Activated CD8-positive, alpha-beta memory T cell treated with anti-CD3 and anti-CD28 coated beads, Interleukin-2, amount 50 U/mL, for 48 hours (primary cell): Measurements from ENCODE around the gene ADGRV1.
A peak's percentile ranks its signal among the peaks of the same experiment; 100 is the strongest.

Source experiments
- DNase-seq: peaks from one replicate; pipeline ENCODE4 v3.0.0-alpha.2; 2020

ADGRV1 gene

GRCh38 chr5:90558344-90559192 lies at the start of gene ADGRV1:
Gene ADGRV1, plus strand, starts transcription at chr5:90558797. Its CDS starts 99 bp downstream, at chr5:90558896.
- DNase-seq = peak; percentile 52

GRCh38 chr5:90510438-90510837 lies 48.2 kb upstream of the ADGRV1 start:
- no peak for DNase-seq

DNA sequence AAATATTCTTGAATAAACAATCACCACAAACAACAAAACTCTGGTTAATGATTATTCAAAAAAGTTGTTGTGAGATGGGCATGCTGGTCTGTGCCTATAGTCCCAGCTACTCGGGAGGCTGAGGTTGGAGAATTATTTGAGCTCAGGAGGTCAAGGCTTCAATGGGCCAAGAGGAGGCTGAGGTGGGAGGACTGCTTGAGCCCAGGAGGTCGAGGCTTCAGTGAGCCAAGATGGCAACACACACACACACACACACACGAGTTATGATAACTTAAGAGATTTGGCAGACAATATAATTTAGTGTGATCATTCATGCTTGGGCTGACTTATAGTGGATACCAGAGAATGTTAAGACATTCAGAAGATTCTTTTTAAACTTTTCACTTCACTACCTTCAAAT lies 44.1 kb upstream of the ADGRV1 start:
- DNase-seq = no peak

- DNase-seq = no peak
Observed at GRCh38 chr5:90518661-90519060, 39.9 kb upstream of the ADGRV1 start.

- DNase-seq = no peak
Observed at GRCh38 chr5:90519081-90519480, 39.5 kb upstream of the ADGRV1 start.

GRCh38 chr5:90528601-90529193 lies 29.9 kb upstream of the ADGRV1 start:
- peak; percentile 48 for DNase-seq

- peak; percentile 95 for DNase-seq
Observed at GRCh38 chr5:90529194-90529938, 29.2 kb upstream of the ADGRV1 start, which contains the start of gene LYSMD3. Gene LYSMD3, minus strand, starts transcription at chr5:90529584. Its CDS starts 4,295 bp downstream, at chr5:90525289.

DNA sequence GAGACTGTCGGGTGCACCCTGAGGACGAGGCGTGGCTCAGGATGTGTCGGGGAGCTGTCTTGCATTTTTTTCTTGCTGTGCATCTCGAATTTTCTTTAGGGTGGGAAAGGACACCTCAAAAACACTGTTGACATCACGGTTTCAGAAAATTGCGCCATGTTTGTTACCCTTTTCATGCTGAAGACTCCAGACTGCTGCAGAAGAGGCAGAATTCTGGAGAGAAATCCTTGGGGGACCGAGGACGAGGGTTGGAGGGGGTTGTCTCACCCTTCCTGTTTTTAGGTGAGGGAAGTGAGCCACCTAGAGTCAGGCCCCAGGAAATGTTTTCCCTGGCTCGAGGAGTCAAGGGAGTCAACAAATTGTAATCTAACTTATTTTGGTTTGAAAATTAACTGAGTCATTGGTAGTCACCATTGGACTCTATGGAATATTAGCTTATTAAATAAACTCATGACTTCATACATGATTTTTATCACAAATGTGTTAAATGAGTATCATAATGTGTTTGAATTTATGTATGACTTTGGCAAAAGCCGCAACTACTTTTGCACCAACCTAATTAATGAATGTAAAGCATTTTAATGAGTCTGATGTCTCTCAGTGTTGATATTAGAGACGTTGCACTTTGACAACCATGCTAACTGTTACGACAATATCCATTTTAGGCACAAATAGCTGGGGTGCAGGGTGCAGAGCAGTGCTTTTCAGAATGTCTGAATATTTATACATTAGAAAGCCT lies 28.5 kb upstream of the ADGRV1 start:
- DNase-seq = peak; percentile 73

DNA sequence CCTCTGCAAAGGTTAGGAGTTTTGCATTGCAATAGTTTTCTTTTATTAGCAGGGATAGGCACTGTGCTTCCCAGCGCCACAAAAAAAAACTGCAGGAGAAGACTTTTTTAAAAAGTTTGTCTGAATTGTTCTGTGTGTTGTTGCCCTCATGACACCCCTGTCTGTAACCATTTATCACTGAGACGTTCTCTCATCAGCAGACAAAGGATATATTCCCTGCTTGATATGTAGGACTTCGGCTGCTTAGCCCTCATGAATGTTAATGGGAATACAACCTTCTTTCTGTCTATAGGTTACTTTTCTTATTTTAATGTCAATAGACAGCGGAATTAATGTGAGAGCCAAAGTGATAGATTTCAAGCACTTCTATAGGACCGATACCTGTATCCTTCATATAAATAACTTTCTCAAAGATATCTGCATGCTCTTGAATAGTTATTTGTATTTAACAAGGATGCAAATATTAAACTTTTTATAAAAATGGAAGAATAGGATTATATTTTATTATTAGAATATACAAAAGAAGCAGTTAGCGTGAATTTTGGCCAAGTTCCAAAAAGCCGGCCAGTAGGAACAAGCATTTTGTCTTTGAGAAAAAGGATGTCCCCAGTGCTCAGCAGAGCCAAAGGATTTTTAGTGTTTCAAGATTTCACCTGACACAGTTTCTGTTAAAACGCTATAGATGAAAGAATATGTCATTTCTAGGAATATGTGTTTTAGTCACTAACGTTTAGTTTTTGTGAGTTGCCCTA lies 27.7 kb upstream of the ADGRV1 start:
- no peak for DNase-seq

DNA sequence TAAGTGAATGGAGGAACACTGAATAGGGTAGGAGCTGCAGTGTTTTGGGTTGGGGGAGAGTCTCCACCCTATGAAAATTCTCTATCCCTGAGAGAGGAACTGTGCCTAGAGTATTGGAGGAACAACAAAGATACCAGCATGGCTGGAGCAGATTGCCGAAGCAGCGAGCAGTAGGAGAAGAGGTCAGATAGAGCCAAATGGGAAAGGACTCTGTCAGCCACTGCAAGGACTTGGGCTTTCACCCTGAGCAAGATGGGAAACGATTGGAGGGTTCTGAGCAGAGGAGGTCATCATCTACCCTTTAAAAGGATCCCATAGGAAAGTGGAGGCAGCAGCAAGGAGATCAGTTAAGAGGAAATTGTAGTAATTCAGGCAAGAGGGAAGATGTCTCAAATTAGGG lies 24.8 kb upstream of the ADGRV1 start:
- DNase-seq = no peak

- DNase-seq = no peak
Observed at GRCh38 chr5:90534922-90535321, 23.7 kb upstream of the ADGRV1 start.

DNA sequence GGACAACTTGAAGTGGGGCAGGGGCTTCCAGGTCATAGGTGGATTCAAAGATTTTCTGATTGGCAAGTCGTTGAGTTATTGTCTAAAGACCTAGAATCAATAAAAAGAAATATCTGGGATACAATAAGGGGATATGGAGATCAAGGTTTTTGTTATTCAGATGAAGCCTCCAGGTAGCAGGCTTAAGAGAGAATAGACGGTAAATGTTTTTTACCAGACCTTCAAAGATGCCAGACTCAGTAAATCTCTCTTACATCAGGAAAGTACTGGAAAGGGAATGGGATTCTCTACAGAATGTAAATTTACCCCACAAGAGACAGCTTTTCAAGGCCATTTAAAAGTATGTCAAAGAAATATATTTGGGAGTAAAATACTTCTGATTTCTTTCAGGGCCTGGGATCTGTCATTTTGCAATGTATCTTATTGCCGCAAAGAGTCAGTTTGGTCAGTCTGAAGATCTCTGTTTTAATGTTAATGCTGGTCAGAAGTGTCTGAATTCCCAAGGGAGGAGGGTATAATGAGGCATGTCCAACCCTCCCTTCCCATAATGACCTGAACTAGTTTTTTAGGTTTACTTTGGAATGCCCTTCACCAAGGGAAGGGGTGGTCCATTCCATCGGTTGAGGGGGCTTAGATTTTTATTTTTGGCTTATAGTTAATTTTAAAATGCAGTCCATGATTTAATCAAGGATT lies 15.6 kb upstream of the ADGRV1 start:
- no peak for DNase-seq

GRCh38 chr5:90545511-90545910 lies 13.1 kb upstream of the ADGRV1 start:
- DNase-seq = no peak

DNA sequence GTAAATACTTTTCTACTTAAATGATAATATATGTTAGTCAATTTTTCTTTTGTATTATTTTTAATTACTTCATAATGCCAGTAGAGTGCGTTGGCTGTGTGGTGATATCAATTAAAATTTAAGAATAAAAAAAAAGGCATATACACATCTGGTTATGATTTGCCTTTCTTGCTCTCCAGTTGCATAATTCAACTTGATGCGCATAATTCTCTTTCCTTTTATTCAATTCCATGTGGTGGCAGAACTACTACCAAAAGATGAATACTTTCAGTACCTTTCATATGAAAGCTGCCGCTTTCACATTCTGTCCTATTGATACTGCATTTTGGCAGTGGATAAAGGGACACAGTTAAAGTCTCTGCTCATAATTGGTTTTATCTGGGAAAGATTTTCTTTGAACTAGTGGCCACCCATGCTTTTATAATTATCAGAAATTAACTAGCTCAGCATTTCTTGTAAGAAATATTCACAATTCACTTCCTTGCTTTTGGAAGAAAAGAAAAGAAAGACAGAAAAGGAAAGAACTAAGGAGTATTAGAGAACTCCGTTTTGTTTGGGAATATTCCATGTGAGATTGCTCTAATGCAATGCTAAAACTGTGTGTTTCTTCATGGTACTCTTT lies 12.3 kb upstream of the ADGRV1 start:
- DNase-seq = no peak

DNA sequence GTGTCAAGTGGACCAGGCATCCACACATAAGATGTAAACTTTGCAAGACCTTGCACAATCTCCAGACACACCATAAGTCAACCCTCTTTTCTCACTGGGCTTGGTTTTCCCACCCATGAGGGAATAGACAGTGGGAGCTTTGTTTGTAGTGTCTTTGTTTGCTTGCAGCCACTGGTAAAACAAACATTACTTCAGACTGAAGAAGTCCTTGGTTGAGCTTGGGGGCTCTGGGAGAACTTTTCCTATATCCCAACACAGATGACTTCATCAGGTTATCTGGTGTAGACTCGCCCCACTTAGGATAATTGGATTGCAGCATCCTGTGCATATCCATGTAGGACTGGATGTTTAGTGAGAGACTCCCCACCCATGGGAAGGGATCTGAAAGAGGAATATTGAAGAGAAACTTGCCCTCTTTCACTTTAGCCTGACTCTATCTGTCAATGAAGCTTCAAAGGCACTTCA lies 11.5 kb upstream of the ADGRV1 start:
- no peak for DNase-seq

- DNase-seq = no peak
Observed at GRCh38 chr5:90548069-90548593, 10.5 kb upstream of the ADGRV1 start.

DNA sequence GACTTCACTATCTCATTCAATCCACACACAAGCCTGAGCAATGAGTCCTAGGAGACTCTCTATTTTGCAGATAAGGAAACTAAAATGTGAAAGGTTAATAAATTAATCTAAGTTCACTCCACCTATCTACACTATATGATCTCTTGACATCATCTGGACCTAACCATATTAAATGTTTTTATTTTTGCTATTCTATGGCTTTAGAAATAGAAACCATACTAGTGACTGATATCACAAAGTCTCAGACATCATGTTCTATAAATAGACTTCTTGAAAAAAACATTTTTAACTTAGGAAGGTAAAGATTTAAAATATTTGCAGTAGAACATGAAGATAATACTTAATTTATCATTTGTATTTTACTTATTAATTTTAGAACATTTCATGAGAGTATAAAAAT lies 9.4 kb upstream of the ADGRV1 start:
- no peak for DNase-seq

GRCh38 chr5:90549729-90550275 lies 8.8 kb upstream of the ADGRV1 start:
- no peak for DNase-seq

DNA sequence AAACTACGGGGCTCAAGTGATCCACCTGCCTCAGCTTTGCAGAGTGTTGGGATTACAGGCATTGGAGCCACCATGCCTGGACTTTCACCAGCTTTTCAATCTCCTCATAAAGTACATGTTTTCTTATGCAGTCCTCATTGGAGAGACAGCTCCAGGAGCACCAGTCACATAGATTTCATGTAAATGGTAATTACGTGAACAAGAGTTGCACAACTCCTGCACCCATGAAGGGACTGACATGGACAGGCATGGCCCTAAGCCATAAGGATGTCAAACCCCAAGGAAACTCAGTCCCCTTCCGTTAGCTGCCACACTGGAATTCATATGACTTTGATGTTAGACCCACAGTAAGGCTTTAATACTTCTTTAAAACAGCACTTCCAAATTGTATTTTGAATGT lies 7.6 kb upstream of the ADGRV1 start:
- DNase-seq = no peak

GRCh38 chr5:90551376-90551775 lies 7.2 kb upstream of the ADGRV1 start:
- no peak for DNase-seq
